ENCODE data around the gene SLC25A23. TPM values are rescaled to one million over a fixed set of nuclear protein-coding genes. Genes with fewer than 3 reads are reported as not detected.

The SLC25A23 gene
- total and polyA plus RNA-seq, 10 of the 15 experiments (the other 5 are each of a cell fraction or from before 2014, with no cell fraction given) = 10.2 to 85.8 (median 50.0) TPM

- TF ChIP-seq ZNF384 (IDR thresholded peaks at IDR 0.05; ENCODE audit: borderline replicate concordance, low read depth, low read length) = no peak
- no peak for TF ChIP-seq STAT3 (IDR thresholded peaks at IDR 0.05; ENCODE audit: low read depth, low read length)
- peak; percentile 53 for TF ChIP-seq RAD21 (IDR thresholded peaks at IDR 0.05; ENCODE audit: insufficient read depth, low read depth, low read length)
- TF ChIP-seq RELA (IDR thresholded peaks at IDR 0.05; ENCODE audit: borderline replicate concordance, partially characterized antibody) = no peak
- no peak for TF ChIP-seq MYC (IDR thresholded peaks at IDR 0.05; ENCODE audit: insufficient read depth, insufficient read length, insufficient replicate concordance, low read length, severe bottlenecking)
- TF ChIP-seq NRF1 (conservative IDR thresholded peaks at IDR 0.05; ENCODE audit: low read depth, low read length) = no peak
- 0 out of 2 replicates have a peak, but pooled peaks have one; percentile 60 for TF ChIP-seq SMAD5 (IDR thresholded peaks at IDR 0.05; ENCODE audit: low read depth)
- no peak for TF ChIP-seq CEBPB (IDR thresholded peaks at IDR 0.05; ENCODE audit: borderline replicate concordance in 1 of 2, low read depth in 2 of 2, low read length in 2 of 2)
- no peak for TF ChIP-seq TARDBP (IDR thresholded peaks at IDR 0.05; ENCODE audit: borderline replicate concordance)
- no peak for TF ChIP-seq EP300 (IDR thresholded peaks at IDR 0.05; ENCODE audit: borderline replicate concordance in 1 of 2, control insufficient read depth in 1 of 2, low read depth in 2 of 2, low read length in 2 of 2)
- no peak for TF ChIP-seq RCOR1 (conservative IDR thresholded peaks at IDR 0.05; ENCODE audit: low read depth, low read length)
- TF ChIP-seq ZZZ3 (IDR thresholded peaks at IDR 0.05; ENCODE audit: control insufficient read depth, insufficient read length, low read depth) = no peak
- peak; percentile 21 to 50; a peak in 3 of 4 replicates for TF ChIP-seq IKZF2 (IDR thresholded peaks at IDR 0.05)
- no peak for TF ChIP-seq SREBF2 (IDR thresholded peaks at IDR 0.05; ENCODE audit: low read length)
- TF ChIP-seq KDM1A (IDR thresholded peaks at IDR 0.05; ENCODE audit: borderline replicate concordance) = no peak
- TF ChIP-seq IRF4 (IDR thresholded peaks at IDR 0.05; ENCODE audit: low read depth, low read length) = no peak
- TF ChIP-seq PAX5 (IDR thresholded peaks at IDR 0.05; ENCODE audit: borderline replicate concordance, low read depth, low read length) = no peak
- TF ChIP-seq ATF3 (IDR thresholded peaks at IDR 0.05; ENCODE audit: borderline replicate concordance, extremely low read depth, low read depth, low read length) = no peak
- no peak for TF ChIP-seq ELK1 (IDR thresholded peaks at IDR 0.05; ENCODE audit: low read depth, low read length)
- TF ChIP-seq SMARCA5 (IDR thresholded peaks at IDR 0.05) = peak; percentile 64; the same call in 1 of the 2 replicates
- TF ChIP-seq, protein P1, sequence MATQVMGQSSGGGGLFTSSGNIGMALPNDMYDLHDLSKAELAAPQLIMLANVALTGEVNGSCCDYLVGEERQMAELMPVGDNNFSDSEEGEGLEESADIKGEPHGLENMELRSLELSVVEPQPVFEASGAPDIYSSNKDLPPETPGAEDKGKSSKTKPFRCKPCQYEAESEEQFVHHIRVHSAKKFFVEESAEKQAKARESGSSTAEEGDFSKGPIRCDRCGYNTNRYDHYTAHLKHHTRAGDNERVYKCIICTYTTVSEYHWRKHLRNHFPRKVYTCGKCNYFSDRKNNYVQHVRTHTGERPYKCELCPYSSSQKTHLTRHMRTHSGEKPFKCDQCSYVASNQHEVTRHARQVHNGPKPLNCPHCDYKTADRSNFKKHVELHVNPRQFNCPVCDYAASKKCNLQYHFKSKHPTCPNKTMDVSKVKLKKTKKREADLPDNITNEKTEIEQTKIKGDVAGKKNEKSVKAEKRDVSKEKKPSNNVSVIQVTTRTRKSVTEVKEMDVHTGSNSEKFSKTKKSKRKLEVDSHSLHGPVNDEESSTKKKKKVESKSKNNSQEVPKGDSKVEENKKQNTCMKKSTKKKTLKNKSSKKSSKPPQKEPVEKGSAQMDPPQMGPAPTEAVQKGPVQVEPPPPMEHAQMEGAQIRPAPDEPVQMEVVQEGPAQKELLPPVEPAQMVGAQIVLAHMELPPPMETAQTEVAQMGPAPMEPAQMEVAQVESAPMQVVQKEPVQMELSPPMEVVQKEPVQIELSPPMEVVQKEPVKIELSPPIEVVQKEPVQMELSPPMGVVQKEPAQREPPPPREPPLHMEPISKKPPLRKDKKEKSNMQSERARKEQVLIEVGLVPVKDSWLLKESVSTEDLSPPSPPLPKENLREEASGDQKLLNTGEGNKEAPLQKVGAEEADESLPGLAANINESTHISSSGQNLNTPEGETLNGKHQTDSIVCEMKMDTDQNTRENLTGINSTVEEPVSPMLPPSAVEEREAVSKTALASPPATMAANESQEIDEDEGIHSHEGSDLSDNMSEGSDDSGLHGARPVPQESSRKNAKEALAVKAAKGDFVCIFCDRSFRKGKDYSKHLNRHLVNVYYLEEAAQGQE (IDR thresholded peaks at IDR 0.05; ENCODE audit: low read depth, low read length) = no peak
- no peak for TF ChIP-seq IRF3 (IDR thresholded peaks at IDR 0.05)
- TF ChIP-seq NFXL1 (IDR thresholded peaks at IDR 0.05; ENCODE audit: borderline replicate concordance) = no peak
- no peak for TF ChIP-seq HDAC6 (IDR thresholded peaks at IDR 0.05; ENCODE audit: unreplicated experiment)
- TF ChIP-seq NFYB (IDR thresholded peaks at IDR 0.05; ENCODE audit: insufficient read depth, low read depth, low read length) = no peak
Measured at GRCh38 chr19:6481541-6482342, 22.1 kb upstream of the SLC25A23 start, which contains the start of gene DENND1C (continued).
